ENCODE data around the gene ZC3H18. TPM values are rescaled to one million over a fixed set of nuclear protein-coding genes. Genes with fewer than 3 reads are reported as not detected.

Gene ZC3H18
- total RNA-seq, 1 experiment from 2014 or later, result 61.8 TPM

DNA sequence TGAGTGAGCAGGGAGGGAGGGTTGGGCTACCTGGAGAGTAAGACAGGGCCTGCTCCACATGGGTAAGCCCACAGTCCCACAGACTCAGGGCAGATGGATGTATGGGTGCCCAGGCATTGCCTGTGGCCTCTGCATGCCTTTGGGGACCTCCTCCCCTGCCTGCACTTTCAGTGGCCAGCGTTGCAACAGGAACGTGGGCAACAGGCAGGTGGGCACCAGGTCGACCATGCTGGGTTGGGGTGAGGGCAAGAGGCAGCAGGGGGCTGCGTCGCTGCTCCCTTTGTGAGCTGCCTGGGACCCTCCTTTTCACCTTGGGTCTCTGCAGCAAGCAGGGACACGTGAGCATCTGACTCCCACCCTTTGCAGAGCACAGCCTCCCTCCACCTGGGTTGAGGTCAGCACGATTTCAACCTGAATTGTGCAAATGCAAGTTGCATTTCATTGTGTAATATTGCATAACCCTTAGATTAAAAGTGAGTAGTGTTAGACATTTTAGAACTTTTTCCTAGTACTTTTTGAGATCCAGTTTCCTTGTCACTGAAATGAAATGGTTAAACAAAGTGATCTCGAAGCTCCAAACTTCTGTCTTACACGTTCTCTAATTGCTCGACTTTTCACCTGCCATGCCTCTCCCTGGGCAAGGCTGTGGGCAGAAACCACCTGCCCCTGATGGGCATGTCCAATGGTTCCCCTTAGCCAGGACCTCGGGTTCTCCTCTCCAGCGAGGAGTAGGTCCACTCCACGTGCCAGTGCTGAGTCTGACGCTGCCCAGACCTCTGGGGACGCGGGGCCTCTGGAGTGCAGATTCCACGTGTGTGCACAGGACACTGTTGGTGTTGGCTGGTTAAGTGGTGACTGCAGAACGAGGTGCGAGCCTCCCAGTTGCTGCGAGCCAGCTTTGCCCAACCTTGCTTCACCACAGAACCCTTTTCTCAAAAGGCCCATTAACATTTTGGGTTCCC, 35.3 kb downstream of the ZC3H18 start:
- Mint-ChIP-seq H3K9me3 (no peaks in the 10 kb centered on the region), H3K36me3 (peaks cover 55% of the 10 kb centered on the region), H3K4me1 (peaks cover 17% of the 10 kb centered on the region), H3K27me3 (ENCODE audit: low read depth) (no peaks in the 10 kb centered on the region), H3K27ac (no peak overlapping the region), H3K4me3 (no peak overlapping the region)
- CTCF ChIA-PET, result no interaction called here
- ATAC-seq, result no peak
- DNase-seq (ENCODE audit: low spot score), result no peak
- TF ChIP-seq ZNF671 (CRISPR knock-in tag; IDR thresholded peaks at IDR 0.05) (no peak), NFE2L1 (CRISPR knock-in tag; IDR thresholded peaks at IDR 0.05) (no peak), ZNF396 (CRISPR knock-in tag; IDR thresholded peaks at IDR 0.05; ENCODE audit: borderline replicate concordance) (no peak), RORB (CRISPR knock-in tag; IDR thresholded peaks at IDR 0.05) (no peak), ZNF138 (CRISPR knock-in tag; conservative IDR thresholded peaks at IDR 0.05) (no peak), KAT7 (CRISPR knock-in tag; IDR thresholded peaks at IDR 0.05; ENCODE audit: borderline replicate concordance) (no peak), CREM (CRISPR knock-in tag; IDR thresholded peaks at IDR 0.05) (no peak), ELF4 (CRISPR knock-in tag; IDR thresholded peaks at IDR 0.05; ENCODE audit: low read depth) (no peak), GTF2I (CRISPR knock-in tag; conservative IDR thresholded peaks at IDR 0.05) (no peak), ZNF263 (CRISPR knock-in tag; IDR thresholded peaks at IDR 0.05; ENCODE audit: low read depth) (no peak), ESRRA (CRISPR knock-in tag; IDR thresholded peaks at IDR 0.05; ENCODE audit: borderline replicate concordance) (no peak)
- TF ChIP-seq, protein P1, sequence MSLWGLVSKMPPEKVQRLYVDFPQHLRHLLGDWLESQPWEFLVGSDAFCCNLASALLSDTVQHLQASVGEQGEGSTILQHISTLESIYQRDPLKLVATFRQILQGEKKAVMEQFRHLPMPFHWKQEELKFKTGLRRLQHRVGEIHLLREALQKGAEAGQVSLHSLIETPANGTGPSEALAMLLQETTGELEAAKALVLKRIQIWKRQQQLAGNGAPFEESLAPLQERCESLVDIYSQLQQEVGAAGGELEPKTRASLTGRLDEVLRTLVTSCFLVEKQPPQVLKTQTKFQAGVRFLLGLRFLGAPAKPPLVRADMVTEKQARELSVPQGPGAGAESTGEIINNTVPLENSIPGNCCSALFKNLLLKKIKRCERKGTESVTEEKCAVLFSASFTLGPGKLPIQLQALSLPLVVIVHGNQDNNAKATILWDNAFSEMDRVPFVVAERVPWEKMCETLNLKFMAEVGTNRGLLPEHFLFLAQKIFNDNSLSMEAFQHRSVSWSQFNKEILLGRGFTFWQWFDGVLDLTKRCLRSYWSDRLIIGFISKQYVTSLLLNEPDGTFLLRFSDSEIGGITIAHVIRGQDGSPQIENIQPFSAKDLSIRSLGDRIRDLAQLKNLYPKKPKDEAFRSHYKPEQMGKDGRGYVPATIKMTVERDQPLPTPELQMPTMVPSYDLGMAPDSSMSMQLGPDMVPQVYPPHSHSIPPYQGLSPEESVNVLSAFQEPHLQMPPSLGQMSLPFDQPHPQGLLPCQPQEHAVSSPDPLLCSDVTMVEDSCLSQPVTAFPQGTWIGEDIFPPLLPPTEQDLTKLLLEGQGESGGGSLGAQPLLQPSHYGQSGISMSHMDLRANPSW (CRISPR knock-in tag; conservative IDR thresholded peaks at IDR 0.05; ENCODE audit: low read depth), result no peak
- TF ChIP-seq, protein P2, sequence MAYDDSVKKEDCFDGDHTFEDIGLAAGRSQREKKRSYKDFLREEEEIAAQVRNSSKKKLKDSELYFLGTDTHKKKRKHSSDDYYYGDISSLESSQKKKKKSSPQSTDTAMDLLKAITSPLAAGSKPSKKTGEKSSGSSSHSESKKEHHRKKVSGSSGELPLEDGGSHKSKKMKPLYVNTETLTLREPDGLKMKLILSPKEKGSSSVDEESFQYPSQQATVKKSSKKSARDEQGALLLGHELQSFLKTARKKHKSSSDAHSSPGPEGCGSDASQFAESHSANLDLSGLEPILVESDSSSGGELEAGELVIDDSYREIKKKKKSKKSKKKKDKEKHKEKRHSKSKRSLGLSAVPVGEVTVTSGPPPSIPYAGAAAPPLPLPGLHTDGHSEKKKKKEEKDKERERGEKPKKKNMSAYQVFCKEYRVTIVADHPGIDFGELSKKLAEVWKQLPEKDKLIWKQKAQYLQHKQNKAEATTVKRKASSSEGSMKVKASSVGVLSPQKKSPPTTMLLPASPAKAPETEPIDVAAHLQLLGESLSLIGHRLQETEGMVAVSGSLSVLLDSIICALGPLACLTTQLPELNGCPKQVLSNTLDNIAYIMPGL (CRISPR knock-in tag; IDR thresholded peaks at IDR 0.05), result no peak
- TF ChIP-seq, protein P3, sequence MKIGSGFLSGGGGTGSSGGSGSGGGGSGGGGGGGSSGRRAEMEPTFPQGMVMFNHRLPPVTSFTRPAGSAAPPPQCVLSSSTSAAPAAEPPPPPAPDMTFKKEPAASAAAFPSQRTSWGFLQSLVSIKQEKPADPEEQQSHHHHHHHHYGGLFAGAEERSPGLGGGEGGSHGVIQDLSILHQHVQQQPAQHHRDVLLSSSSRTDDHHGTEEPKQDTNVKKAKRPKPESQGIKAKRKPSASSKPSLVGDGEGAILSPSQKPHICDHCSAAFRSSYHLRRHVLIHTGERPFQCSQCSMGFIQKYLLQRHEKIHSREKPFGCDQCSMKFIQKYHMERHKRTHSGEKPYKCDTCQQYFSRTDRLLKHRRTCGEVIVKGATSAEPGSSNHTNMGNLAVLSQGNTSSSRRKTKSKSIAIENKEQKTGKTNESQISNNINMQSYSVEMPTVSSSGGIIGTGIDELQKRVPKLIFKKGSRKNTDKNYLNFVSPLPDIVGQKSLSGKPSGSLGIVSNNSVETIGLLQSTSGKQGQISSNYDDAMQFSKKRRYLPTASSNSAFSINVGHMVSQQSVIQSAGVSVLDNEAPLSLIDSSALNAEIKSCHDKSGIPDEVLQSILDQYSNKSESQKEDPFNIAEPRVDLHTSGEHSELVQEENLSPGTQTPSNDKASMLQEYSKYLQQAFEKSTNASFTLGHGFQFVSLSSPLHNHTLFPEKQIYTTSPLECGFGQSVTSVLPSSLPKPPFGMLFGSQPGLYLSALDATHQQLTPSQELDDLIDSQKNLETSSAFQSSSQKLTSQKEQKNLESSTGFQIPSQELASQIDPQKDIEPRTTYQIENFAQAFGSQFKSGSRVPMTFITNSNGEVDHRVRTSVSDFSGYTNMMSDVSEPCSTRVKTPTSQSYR (CRISPR knock-in tag; IDR thresholded peaks at IDR 0.05), result no peak
- TF ChIP-seq, protein P4, sequence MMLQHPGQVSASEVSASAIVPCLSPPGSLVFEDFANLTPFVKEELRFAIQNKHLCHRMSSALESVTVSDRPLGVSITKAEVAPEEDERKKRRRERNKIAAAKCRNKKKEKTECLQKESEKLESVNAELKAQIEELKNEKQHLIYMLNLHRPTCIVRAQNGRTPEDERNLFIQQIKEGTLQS (CRISPR knock-in tag; conservative IDR thresholded peaks at IDR 0.05), result no peak
- TF ChIP-seq, protein P5, sequence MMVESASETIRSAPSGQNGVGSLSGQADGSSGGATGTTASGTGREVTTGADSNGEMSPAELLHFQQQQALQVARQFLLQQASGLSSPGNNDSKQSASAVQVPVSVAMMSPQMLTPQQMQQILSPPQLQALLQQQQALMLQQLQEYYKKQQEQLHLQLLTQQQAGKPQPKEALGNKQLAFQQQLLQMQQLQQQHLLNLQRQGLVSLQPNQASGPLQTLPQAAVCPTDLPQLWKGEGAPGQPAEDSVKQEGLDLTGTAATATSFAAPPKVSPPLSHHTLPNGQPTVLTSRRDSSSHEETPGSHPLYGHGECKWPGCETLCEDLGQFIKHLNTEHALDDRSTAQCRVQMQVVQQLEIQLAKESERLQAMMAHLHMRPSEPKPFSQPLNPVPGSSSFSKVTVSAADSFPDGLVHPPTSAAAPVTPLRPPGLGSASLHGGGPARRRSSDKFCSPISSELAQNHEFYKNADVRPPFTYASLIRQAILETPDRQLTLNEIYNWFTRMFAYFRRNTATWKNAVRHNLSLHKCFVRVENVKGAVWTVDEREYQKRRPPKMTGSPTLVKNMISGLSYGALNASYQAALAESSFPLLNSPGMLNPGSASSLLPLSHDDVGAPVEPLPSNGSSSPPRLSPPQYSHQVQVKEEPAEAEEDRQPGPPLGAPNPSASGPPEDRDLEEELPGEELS (CRISPR knock-in tag; IDR thresholded peaks at IDR 0.05), result no peak
- TF ChIP-seq, protein P6, sequence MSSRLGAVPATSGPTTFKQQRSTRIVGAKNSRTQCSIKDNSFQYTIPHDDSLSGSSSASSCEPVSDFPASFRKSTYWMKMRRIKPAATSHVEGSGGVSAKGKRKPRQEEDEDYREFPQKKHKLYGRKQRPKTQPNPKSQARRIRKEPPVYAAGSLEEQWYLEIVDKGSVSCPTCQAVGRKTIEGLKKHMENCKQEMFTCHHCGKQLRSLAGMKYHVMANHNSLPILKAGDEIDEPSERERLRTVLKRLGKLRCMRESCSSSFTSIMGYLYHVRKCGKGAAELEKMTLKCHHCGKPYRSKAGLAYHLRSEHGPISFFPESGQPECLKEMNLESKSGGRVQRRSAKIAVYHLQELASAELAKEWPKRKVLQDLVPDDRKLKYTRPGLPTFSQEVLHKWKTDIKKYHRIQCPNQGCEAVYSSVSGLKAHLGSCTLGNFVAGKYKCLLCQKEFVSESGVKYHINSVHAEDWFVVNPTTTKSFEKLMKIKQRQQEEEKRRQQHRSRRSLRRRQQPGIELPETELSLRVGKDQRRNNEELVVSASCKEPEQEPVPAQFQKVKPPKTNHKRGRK (CRISPR knock-in tag; IDR thresholded peaks at IDR 0.05; ENCODE audit: borderline replicate concordance), result no peak
- TF ChIP-seq, protein P7, sequence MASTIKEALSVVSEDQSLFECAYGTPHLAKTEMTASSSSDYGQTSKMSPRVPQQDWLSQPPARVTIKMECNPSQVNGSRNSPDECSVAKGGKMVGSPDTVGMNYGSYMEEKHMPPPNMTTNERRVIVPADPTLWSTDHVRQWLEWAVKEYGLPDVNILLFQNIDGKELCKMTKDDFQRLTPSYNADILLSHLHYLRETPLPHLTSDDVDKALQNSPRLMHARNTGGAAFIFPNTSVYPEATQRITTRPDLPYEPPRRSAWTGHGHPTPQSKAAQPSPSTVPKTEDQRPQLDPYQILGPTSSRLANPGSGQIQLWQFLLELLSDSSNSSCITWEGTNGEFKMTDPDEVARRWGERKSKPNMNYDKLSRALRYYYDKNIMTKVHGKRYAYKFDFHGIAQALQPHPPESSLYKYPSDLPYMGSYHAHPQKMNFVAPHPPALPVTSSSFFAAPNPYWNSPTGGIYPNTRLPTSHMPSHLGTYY (CRISPR knock-in tag; IDR thresholded peaks at IDR 0.05), result no peak
- TF ChIP-seq, protein P8, sequence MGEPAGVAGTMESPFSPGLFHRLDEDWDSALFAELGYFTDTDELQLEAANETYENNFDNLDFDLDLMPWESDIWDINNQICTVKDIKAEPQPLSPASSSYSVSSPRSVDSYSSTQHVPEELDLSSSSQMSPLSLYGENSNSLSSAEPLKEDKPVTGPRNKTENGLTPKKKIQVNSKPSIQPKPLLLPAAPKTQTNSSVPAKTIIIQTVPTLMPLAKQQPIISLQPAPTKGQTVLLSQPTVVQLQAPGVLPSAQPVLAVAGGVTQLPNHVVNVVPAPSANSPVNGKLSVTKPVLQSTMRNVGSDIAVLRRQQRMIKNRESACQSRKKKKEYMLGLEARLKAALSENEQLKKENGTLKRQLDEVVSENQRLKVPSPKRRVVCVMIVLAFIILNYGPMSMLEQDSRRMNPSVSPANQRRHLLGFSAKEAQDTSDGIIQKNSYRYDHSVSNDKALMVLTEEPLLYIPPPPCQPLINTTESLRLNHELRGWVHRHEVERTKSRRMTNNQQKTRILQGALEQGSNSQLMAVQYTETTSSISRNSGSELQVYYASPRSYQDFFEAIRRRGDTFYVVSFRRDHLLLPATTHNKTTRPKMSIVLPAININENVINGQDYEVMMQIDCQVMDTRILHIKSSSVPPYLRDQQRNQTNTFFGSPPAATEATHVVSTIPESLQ (CRISPR knock-in tag; IDR thresholded peaks at IDR 0.05), result no peak
- TF ChIP-seq, protein P9, sequence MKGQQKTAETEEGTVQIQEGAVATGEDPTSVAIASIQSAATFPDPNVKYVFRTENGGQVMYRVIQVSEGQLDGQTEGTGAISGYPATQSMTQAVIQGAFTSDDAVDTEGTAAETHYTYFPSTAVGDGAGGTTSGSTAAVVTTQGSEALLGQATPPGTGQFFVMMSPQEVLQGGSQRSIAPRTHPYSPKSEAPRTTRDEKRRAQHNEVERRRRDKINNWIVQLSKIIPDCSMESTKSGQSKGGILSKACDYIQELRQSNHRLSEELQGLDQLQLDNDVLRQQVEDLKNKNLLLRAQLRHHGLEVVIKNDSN (CRISPR knock-in tag; IDR thresholded peaks at IDR 0.05), result no peak
- POLR2A ChIA-PET, result no interaction called here

Measured in WTC11 (cell line).